ENCODE data around the gene RANBP3.

GRCh38 chr19:5991244-5991838 lies 13.4 kb upstream of the RANBP3 start:
- TF ChIP-seq CTCF (conservative IDR thresholded peaks at IDR 0.05; ENCODE audit: low read length) (no peak), EZH2phosphoT487 (IDR thresholded peaks at IDR 0.05; ENCODE audit: borderline replicate concordance, low read depth, low read length) (no peak)
